CD4-positive, alpha-beta T cell treated with Interleukin-4 for 4 hours (primary cell): ENCODE measurements around the gene HEPN1.
A peak's percentile ranks its signal among the peaks of the same experiment; 100 is the strongest.
"Not testable (repeated sequence)": the region's sequence is repeated elsewhere in the genome, so short reads cannot be mapped to it uniquely, and the experiment has no call there.

Experiments
- DNase-seq: peaks from one replicate; pipeline ENCODE4 v3.0.0-alpha.2; 2020

Gene HEPN1

DNA sequence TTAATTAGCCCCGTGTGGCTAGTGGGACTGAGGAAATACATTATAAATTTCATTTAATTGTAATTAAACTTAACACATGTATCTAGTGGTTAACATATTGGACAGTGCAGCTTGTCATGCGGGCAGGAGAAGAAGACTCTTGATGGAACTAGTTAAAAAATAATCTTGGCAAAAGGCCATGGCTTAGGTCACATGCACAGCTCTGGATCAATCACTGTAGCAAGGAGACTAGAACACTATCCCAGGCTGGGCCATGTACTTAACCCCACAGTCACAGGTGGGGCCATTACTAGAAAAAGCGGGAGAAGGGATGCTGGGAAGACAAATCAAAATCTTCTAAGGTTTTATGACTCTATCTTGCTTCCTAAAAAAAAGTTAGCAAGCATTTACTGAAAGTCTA, 25.5 kb downstream of the HEPN1 start:
- DNase-seq: no peak

DNA sequence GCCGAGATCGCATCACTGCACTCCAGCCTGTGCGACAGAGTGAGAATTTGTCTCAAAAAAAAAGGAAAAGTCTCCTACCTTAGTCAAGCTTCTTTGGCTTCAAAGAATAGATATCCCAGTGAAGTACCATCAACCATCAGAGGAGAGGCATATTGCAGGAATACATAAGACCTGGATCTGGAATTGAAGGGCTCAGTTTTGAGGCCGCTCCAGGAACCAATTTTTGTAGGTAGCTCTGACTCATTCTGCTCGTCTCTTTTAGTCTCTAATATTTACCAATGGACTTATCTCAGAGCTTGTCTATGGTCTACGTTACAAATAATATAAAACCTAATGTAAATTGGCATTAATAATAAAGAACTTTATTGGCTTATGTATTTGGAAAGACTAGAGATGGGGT, 26.8 kb downstream of the HEPN1 start:
- no peak for DNase-seq

DNA sequence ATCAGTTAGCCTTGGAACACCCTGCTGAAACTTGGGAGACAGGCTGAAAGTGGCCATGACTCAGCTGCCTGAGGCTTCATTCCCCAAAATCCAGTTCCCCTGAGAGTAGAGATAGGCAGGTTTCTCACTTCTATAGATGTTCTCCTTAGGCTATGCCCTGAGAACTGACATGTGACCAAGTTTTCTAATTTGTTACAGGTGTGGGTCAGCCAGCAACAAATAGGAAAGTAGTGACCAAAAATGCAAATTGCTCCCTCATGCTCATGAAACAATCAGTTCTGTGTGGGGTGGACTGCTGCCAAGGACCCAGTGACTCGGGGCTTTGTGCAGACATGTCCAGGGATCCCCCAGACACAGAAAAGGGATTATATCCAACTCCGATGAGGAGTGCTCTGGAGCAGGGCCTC, 27.7 kb downstream of the HEPN1 start:
- no peak for DNase-seq

DNA sequence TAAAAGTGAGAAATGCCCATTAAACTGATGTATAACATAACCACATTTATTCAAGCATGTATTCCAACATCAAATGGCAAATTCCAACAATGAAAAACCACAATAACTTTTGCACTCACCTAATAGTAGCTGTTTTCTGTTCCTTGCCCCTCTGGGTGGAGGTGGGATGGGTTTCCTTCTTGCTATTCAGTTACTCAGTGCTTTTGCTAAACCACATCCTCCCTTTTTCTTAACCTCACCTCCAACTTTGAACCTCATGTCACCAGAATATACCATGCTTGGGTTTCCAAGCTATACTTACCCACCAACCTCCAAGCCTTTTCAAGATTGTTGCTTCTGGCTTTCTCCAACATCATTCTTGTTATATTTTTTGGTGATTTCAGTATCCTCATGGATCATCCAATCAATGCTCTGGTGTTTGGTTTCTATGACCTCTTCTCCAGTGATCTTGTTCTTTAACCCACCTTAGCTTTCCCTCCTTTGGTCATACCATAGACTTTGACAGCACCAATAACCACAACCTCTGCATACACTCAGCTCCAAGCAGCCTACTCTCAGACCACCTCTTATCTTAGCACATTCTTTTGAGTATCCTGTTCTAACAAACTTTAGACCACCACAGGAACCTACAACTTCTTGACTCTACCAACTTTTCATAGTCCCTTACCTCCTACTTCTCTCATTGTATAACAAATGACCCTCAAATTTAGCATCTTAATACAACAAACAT, 31.7 kb downstream of the HEPN1 start:
- peak; percentile 29 for DNase-seq

DNA sequence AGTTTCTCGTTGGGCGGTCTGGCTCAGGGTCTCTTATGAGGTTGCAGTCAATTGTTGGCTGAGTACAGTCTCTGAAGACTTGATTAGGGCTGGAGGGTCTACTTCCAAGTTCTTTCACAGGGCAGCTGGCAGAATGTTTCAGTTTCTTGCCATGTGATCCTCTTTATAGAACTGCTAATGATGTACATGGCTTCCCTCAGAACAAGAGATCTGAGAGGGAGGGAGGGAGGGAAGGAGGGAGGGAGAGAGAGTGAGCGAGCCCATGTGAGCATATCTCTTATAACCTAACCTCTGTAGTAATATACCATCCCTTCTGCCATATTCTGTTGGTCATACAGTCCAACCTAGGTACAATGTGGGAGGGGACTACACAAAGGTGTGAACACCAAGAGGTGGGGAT, 32.3 kb downstream of the HEPN1 start:
- DNase-seq: no peak

DNA sequence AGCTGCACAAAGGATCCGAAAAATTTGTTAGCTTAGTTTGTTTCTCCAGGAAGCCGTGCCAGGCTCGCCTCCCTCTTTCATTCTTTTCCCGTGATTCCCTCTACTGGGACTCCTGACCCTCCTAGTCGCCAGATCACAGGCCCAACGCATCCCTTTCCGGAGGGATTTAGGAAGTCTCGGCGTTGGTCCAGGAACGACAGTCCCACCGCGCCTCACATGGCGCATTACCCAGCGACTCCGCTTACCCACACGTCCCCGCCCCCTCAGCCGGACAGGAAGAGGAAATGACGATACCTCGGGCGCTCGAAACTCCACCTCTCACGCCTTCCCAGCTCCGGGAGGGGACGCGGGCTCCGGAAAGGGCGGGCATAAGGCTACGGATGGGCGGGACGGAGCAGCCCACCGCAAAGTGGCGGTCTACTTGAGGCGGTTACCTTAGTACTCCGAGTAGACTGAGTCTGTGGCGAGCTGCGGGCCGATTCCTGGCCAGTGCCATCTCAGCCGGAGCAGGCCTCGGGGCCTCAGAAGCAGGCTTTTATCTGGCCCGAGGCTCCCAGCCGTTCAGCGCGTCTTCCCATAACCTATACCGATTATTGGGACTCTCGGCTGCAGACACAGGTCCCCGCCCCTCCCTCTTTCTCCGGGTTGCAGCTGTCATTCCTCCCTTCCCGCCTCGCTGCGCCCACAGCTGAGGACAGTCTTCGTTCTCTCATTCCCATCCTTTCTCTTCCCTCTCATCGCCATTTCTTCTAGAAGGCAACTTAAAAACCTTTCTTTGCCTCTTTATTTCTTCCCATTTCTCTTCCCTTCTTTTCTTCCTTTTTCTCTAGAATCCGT, 34.9 kb downstream of the HEPN1 start, which contains the start of gene CCDC15:
Gene CCDC15 (plus strand): TSS at position 450 of the 837 bp plus-strand sequence. CDS start 531 bp downstream, outside the sequence.
- peak; percentile 93 for DNase-seq

DNA sequence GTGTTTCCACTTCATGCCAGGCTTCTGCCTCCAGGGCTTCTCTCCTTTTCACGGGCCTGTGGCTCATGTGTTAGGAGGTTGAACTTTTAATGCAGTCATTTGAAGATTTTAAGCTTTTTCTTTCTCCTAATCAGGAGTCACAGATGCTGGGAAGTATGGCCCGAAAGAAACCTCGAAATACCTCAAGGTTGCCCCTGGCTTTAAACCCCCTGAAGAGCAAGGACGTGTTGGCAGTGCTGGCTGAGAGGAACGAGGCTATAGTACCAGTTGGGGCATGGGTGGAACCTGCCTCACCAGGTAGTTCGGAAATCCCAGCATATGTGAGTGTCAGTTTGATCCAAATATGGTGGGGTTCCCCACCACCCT, 35.5 kb downstream of the HEPN1 start:
- DNase-seq: no peak

DNA sequence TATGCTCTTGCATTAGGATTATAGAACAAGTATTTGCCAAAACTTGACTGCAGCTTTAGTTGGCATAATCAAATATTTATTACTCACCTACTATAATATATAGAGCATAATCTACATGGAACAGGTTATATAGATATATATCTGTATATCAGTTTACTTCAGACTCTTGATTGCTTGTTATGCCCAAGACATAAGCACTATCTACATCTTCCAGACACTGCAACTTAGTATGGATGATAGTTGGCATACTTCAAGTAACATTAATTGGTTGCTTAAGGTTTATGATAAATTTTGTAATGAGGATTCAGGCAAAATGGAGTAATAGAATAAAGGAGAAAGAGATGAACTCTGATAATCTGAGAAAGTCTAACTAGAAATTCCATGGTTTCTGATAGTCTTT, 36.0 kb downstream of the HEPN1 start:
- DNase-seq: no peak

DNA sequence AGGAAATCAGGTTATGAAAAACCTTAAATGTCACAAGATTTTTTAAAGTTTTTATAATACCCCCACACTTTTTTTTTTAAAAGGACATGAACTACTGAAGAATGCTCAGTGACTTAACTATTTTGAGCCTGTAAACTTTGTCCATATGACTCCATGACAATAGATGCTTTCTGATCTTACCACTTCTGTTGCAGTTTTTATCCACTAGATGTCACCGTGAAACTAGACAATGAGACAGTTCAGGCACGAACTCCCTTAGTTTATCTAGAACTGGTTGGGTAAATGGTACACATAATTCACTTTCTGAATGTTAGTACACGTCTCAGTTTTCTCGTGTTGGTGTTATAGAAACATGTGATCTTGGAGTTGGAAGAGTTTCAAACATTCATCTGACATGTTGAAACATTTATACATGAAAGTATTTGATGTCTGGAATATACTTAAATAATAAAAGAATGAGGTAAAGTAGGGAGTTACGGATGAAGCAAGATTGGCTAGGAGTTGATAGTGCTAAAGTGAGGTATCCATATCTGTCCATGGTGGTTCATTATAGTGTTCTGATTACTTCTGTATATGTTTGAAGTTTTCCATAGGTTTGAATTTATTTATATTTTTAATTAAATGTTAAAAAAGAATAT, 43.0 kb downstream of the HEPN1 start:
- peak; percentile 72 for DNase-seq

DNA sequence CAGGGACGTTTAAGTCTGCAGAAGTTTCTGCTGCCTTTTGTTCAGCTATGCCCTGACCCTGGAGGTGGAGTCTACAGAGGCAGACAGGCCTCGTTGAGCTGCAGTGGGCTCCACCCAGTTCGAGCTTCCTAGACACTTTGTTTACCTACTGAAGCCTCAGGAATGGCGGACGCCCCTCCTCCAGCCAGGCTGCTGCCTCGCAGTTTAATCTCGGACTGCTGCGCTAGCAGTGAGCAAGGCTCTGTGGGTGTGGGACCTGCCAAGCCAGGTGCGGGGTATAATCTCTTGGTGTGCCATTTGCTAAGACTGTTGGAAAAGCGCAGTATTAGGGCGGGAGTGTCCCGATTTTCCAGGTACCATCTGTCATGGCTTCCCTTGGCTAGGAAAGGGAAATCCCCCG, 49.1 kb downstream of the HEPN1 start:
- DNase-seq: not testable (repeated sequence)
